HG03442 (cell line): ENCODE results near the gene LY6G6D.

Source experiments
- ATAC-seq: cut with Tn5 transposase; IDR thresholded peaks from one replicate; pipeline ENCODE4 v1.9.1; 2021; ENCODE audit warnings: mild to moderate bottlenecking, moderate library complexity; ENCODE audit not compliant: unreplicated experiment

Gene LY6G6D

DNA sequence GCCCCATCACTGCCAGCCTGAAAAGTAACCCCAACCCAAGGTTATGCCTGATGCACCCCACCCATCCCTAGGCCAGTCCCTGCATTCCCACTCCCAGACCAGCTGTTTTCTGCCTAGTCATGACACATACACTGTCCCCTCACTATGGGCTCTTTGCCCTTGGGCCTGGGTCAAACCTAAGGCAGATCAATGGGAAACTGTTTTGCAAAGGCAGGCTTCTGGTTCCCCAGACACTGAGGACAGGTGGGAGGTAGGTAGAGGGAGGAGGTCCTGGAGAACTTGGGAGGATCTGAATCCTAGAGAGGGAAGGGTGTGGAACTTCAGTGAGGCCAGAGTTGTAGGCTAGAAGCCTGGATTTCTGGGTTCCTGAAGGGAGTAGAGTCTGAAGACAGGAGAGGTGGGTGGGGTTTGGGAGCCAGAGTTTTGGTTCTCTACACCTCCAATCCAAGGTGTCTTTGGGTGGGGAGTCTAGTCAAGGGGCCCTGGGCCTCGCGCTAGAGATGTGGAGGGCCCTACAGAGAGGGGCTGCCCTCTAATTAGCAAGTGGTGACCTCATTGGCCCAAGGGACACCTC is 19.2 kb downstream of the LY6G6D start:
- ATAC-seq, result no peak

DNA sequence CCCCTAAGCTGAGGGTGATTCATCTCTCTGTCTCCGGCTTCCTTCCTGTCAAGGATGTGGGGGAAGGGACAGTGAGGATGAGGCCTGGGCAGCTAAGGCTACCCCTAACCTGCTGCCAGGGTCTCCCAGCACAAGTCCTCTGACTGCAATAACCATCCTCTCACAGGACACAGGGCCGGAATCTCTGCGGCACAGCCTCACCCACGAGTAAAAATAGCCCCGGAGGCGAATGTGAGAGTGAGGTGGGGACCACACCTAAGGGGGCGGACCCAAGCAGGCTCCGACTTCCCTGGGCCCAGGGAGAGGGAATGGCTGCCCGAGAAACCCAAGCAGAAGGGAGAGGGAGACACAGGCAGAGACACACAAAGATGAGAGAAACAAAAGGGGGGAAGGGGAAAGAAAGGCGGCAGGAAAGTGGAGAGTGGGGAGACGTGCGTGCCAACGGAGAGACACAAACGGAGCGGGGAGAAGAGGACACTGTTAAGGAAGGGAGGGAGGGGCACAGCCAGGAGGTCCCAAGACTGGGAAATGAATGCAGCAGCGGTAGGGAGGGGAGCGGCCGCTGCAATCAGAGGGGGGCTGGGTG is 19.8 kb downstream of the LY6G6D start:
- ATAC-seq, result no peak

DNA sequence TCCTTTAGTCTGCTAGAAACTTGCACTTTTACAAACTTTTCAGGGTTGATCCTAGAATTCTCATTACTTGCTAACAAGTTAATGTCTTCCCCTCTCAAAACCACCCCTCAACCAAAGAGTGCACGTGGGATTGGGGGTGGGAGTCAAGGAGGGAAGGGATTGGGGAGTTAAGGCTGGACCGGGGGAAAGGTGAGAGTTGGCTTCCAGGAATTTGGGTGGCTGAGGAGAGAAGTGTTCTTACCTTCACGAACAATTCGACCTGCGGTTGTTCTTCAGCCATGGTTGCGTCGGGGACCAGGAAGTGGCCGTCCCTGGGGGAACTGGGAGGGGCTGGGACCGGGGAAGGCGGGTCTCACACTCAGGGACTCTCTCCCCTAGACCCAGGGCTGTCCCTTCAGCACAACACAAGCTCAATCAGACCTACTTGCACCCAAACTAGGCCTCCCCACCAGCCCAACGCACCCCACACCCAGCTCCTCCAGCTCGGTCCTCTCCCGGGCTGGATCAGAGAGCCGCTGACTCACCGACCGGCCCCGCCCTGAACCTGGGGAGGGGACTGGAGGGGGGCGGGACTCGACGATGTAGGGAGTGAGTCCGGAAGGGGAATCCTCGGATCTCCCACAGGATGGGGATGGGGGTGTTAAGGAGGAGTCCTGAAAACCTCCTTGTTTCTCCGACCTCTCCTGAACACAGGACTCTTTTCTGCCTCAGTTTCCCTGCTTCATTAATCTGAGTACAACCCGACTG is 21.0 kb downstream of the LY6G6D start, which contains the start of gene CLIC1:
CLIC1 (minus strand) TSS at position 510 of the 747 bp plus-strand sequence; CDS start at position 280, 230 bp downstream.
- peak; percentile 24 for ATAC-seq

DNA sequence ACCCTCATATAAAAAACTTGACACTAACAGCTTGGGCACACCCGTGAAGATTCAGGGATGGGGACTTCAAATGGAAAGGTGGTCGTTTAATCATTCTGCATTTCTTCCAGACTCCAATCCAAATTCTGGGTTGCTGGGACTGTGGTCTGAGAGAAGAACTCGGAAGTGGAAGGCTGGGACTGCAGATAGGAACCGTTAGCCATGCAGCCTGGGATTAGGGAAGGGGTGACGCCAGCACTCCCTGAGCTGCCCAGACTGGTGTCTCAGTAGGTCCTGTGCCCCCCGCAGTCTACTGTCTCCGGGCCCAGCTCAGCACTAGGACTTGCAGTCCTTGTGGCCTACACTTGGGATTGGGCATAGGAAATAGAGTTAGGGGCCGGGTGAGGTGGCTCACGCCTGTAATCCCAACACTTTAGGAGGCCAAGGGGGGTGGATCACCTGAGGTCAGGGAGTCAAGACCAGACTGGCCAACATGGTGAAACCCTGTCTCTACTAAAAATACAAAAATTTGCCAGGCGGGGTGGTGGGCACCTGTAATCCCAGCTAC is 21.7 kb downstream of the LY6G6D start:
- no peak for ATAC-seq

DNA sequence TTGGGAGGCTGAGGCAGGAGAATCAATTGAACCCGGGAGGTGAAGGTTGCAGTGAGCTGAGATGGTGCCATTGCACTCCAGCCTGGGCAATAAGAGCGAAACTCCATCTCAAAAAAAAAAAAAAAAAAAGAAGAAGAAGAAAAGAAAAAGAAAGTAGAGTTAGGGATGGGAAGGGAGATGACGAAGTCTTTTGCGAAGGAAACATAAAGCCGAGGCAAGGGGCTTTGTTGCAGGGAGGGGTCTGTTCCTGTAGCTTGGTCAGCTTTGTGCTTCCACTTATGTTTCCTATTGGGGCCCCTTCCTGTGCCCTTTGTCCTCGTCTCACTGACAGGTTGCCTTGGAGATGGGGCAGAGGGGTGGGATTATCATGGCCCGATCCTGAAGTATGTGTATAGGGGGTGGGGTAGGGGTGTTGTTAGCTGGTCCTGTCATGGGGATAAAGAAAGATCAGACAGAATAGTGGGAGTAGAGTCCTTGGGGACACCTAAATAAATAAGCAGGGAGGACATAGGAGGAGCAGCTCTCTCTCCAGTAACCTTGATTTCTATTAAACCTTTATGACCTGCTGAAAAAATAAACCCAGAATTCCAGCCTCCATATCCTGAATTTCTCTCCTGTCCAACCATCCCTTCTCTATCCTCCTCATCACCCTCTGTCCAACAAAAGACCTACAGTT is 22.3 kb downstream of the LY6G6D start:
- no peak for ATAC-seq

DNA sequence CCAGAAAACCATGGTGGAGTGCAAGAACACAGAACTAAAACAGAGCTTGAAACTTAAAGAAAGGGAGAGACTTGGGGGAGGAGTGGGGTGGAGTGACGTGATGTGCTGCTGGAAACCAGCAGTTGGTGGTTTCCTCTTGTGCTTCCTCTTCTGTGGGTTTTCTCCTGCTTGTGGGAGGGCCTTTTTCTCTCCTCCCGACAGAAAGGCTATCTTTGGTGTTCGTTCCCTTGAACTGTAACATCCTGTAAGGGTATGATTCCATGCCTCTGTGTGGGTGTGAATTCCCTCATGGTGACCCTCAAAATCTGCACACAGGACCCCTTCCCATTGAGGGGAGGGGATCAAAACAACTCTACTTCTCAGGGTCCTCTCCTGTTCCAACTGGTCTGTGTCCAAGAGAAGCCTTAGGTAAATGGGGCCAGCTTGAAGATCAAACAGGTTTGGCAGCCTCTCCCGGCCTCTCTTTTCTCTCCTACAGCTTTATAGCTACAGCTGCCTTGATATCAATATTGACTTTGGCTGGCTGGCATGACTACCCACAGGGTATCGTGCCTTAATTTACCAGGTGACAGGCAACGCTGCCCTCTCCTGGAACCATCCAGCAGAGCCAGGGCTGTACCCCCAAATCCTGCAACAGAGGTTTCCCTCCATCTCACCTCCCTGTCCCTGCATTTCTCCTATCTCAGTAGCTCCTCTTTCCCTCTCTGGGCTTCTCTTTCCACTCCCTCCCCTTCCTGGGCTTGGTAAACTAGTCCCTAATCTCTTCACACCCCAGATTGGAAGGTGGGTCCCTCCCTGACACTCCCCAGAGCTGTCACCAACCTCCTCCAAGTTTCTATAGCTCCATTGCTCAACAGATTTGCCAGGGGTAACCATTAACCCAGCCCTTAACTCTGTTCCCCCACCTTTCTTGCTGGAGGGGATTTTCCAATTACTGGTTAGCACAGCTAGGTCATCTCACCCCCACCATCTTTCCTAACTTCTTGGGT is 23.1 kb downstream of the LY6G6D start:
- ATAC-seq, result no peak

DNA sequence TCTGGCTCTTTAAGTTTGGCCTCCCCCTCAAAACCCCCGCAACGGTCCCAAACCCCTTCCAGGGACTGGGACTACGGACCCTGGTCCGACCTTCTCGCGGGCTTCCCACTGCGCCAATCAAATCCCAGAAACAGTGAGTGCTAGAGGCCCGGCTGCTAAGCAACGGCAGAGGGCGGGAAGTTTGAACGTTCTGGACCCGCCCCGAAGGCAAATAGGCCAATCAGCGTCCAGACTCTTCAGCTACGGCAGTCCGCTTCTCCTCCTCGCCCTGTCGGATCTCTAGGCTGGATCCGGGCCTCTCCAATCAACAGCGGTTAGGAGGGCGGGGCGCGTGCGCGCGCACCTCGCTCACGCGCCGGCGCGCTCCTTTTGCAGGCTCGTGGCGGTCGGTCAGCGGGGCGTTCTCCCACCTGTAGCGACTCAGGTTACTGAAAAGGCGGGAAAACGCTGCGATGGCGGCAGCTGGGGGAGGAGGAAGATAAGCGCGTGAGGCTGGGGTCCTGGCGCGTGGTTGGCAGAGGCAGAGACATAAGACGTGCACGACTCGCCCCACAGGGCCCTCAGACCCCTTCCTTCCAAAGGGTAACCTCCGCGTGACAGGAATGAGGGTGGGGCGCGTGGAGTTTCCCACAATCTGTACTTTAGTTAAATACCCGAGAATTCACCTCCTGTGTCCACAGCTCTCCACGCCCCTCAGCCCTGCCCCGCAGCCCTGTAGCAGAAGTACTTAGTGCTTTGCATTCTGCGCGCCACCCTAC is 24.7 kb downstream of the LY6G6D start, which contains the start of gene MSH5:
MSH5 (plus strand) TSS at position 367 of the 758 bp plus-strand sequence. CDS start 462 bp downstream, outside the sequence.
- ATAC-seq, result peak; percentile 76

DNA sequence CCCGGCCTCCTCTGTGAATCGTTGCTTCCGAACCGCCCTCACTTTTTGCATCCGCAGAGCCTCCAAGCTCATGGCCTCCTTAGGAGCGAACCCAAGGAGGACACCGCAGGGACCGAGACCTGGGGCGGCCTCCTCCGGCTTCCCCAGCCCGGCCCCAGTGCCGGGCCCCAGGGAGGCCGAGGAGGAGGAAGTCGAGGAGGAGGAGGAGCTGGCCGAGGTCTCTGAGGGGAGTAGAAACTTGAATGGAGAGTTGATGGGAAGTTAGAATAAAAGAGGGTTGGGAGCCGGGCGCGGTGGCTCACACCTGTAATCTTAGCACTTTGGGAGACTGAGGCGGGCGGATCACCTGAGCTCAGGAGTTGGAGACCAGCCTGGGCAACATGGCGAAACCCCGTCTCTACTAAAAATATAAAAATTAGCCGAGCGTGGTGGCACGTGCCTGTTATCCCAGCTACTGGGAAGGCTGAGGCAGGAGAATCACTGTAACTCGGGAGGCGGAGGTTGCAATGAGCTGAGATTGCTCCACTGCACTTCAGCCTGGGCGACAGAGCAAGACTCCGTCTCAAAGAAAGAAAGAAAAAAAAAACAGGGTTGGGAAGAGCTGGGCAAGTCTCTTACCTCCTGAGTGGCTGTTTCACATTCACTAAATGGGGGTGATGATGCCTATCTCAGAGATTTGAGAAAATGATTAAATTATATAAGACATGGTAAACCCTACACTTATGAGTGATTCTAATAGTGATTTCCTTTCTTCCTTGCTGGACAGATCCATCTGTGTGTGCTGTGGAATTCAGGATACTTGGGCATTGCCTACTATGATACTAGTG is 25.5 kb downstream of the LY6G6D start:
- ATAC-seq, result no peak

DNA sequence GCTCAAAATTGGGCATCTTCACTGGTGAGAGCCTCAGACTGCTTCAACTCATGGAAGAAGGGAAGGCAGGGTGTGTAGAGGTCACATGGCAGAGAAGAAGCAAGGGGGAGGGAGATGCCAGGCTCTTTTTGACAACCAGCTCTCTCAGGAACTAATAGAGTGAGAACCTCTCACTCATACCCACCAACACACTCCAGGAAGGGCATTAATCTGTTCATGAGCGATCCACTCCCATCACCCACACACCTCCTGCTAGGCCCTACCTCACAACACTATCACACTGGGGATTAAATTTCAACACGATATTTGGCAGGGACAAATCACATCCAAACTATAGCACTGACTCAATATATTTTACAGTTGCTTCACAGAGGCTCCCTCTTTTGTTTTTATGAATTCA is 26.7 kb downstream of the LY6G6D start:
- ATAC-seq, result no peak

DNA sequence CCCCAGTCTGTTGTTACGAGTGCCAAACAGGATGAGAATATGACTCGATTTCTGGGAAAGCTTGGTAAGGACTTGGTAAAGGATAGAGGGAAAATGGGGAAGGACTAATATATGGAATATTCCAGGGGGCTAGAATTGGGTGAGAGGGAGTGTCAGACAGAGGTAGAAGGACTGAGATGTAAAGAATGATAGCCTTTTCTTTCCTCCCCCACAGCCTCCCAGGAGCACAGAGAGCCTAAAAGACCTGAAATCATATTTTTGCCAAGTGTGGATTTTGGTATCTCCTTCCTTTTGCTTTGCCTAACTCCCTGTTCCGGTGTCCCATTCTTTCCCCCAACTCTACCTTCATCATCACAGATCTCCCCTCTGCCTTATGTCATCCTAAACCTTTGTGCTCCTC is 27.7 kb downstream of the LY6G6D start:
- no peak for ATAC-seq

DNA sequence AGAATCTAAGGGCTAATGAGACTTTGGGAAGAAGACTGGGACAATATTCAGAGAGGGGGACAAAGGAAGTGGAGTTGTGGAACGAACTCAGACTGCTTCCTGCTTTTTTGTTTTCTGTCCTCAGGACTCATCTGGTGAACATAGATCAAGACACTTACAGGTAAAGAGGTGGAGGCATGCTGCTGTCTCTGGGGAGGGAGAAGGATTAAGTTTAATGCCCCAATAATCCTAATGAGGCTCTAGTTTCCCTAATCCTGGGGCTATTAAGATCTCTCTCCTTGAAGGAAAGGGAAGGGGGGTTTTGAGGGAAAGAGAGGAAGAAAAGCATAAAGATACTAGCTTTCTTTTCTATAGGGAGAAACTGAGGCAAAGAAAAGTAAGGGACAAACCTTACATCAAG is 29.3 kb downstream of the LY6G6D start:
- no peak for ATAC-seq

DNA sequence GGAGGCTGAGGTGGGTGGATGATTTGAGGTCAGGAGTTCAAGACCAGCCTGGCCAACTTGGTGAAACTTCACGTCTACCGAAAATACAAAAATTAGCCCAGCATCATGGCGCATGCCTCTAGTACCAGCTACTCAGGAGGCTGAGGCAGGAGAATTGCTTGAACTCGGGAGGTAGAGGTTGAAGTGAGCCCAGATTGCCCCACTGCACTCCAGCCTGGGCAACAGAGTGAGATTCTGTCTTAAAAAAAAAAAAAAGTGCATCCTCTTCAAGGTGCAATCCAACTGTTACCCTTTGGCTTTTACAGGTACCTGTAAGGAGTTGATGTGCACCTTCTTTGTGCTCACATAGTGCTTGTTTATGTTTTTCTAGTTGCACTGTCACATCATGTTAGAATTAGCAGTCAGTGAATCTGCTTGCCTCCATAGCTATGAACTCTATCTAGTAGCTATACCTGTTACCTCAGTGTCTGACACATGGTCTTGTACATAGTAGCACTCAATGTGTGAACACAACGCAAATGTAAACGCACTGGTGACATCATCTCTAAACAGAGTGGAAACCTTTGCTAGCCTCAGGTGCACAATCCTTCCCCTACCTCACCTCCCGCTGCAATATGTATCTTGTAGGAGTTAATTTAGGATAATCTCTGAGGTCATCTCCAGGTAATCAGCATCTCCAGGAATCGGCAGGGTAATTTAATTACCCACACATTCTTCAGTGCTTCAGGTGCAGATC is 34.3 kb downstream of the LY6G6D start:
- ATAC-seq, result no peak

DNA sequence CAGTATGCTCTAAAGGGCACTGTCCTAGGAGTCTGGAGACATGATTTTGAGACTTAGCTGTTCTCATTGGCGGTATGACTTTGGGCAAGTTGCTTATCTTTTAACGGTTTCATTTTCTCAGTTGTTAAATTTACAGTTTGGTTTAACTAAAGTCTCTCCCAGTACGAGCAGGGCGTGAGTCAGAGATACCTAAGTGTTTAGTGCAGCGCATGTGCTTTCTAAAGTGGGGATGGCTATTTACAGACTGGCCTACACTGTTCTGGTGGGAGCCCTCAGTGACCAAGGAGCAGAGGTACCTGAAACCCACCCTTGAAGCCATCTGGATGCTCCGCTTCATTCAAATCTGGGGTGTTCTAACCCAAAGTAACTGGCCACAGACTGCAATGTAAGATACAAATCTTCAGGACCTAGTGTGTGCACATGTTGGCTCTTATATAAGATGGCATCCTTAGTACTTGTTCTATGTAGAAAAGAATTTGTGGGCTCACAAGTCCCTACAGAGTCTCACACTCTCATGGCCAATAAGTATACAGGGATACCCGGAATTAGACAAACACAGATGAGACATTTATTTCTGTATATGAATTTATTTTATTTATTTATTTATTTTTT is 35.4 kb downstream of the LY6G6D start:
- ATAC-seq, result no peak

DNA sequence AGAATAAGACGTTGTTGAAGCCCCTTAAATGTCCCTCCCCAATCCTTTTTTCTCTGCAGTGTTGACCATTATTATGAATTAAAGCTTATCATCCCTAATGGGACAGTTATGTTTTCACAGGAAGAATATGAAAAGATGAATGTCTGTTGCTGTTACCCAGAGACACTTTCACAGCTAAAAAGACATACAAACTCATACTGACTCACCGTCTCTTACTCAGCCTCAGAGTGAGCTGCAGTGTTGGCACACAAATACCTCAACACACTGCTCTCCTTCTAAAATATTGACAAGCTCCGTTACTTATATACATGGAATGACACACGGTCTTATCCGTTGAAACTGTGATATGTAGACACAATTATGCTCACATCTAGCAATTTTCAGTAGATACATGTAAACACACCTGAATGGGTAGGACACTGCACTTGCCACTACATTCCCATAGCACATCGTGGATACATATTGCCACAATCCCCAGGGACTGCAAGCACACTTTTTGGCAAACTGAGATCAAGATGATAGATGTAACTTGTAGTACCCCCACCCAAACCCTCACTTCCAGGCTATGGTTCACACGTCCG is 37.7 kb downstream of the LY6G6D start:
- ATAC-seq, result no peak

DNA sequence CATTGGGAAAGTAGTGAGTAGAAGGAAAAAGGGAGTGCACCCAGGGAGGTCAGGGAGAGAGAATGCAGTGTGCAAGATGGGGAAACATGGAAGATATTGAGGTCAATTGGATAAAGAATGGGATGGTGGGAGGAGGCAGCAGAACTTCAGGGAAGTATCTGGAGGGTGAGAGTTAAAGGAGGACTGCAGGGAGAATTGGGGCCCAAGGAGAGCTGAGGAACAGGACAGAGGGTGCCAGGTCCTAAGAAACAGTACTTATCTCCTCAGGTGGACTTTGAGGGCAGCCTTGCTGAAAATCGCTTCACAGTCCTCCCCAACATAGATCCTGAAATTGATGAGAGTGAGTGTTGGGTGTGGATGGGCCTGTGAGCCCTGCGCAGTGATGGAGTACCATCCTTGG is 43.1 kb downstream of the LY6G6D start:
- ATAC-seq, result no peak

DNA sequence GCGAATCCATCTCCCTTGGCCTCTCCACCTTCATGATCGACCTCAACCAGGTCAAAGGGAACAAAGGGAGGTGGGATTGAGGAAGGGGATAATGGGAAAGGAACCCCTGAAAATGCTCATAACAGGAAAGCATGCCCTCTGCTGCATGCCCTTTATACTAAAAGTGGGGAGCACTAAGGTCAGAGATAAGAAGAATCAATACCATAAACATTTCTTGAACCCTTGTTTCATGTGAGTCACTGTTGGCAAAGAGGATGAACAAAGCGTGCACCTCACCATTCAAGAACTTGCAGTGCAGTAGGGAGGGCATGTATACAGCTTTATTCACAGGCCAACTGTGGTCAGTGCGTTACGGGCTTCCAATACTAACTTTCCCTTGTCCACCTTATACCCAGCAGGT is 45.6 kb downstream of the LY6G6D start:
- no peak for ATAC-seq

DNA sequence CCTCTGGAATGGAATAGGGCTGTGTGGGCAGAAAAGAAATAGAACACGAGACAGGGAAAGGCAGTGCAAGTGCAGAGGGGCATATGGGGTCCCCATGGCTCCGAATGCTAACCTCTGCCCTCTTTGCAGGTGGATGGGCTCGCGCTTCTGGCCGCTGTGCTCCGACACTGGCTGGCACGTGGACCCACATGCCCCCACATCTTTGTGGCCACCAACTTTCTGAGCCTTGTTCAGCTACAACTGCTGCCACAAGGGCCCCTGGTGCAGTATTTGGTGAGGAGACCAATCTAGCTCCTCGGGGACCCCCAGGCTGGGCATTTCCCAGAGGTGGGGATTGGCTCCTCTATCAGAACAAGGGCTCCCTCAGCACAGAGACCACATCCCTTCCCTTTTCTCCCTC is 46.2 kb downstream of the LY6G6D start:
- ATAC-seq, result no peak
